PC-9 (cell line): ENCODE results near the gene HHAT. TPM values are rescaled to one million over a fixed set of nuclear protein-coding genes. Genes with fewer than 3 reads are reported as not detected.

Experiments used
- BruUV-seq: library from RNA; stranded (reverse); fragments of 400-500 nt; replicated peaks from 2 replicates; lab custom pipeline; 2021; lab: Mats Ljungman, UMichigan
- CTCF ChIA-PET: fragments of 300-600 bp; sonication (Branson Sonifier 250); formaldehyde crosslinking; loops from one replicate; lab custom pipeline; 2022; ENCODE audit warnings: antibody characterized with exemption; lab: Charles Lee
- POLR2A ChIA-PET: fragments of 300-600 bp; sonication (Branson Sonifier 250); formaldehyde crosslinking; loops from one replicate; lab custom pipeline; 2022; ENCODE audit warnings: antibody characterized with exemption; ENCODE audit not compliant: unreplicated experiment; lab: Charles Lee
- DNase-seq, 2 experiments: peaks; one replicate each; pipeline versions ENCODE4 v3.0.0 to v3.0.0-alpha.2; 2015 to 2022; ENCODE audit warnings: mixed read lengths in 1 of 2
- H2AFZ ChIP-seq: fragments of 200-600 bp; sonication (generic); 2 replicates; pipeline ENCODE4 v1.8.1; 2017; ENCODE audit warnings: antibody characterized with exemption
- H3F3A ChIP-seq: fragments of 200-600 bp; sonication (generic); 2 replicates; pipeline ENCODE4 v1.8.1; 2017; ENCODE audit warnings: antibody characterized with exemption, mild to moderate bottlenecking, low read depth; ENCODE audit not compliant: insufficient read depth
- H3K27ac ChIP-seq: fragments of 200-600 bp; sonication (generic); 2 replicates; pipeline ENCODE4 v1.6.1; 2016; ENCODE audit warnings: mixed run types
- H3K27me3 ChIP-seq: fragments of 200-600 bp; sonication (generic); 2 replicates; pipeline ENCODE4 v1.6.1; 2016; ENCODE audit warnings: low read depth, mixed run types; ENCODE audit not compliant: insufficient read depth
- H3K36me3 ChIP-seq: fragments of 200-600 bp; sonication (generic); 2 replicates; pipeline ENCODE4 v1.6.1; 2016; ENCODE audit warnings: low read depth, mixed run types
- H3K4me1 ChIP-seq: fragments of 200-600 bp; sonication (generic); replicated peaks from 2 replicates; pipeline ENCODE4 v1.6.1; 2016; ENCODE audit warnings: mixed run types; ENCODE audit not compliant: insufficient read depth
- H3K4me2 ChIP-seq: fragments of 200-600 bp; sonication (generic); 2 replicates; pipeline ENCODE4 v1.6.1; 2017; ENCODE audit warnings: mixed run types
- H3K4me3 ChIP-seq: fragments of 200-600 bp; sonication (generic); 2 replicates; pipeline ENCODE4 v1.6.1; 2016; ENCODE audit warnings: mixed run types
- H3K79me2 ChIP-seq: fragments of 200-600 bp; sonication (generic); 2 replicates; pipeline ENCODE4 v1.6.1; 2017; ENCODE audit warnings: low read depth, mixed run types
- H3K9me2 ChIP-seq: fragments of 200-600 bp; sonication (generic); 2 replicates; pipeline ENCODE4 v1.8.1; 2017; ENCODE audit warnings: mild to moderate bottlenecking; ENCODE audit not compliant: insufficient read depth
- H3K9me3 ChIP-seq: fragments of 200-600 bp; sonication (generic); 2 replicates; pipeline ENCODE4 v1.8.1; 2016; ENCODE audit warnings: low read depth; ENCODE audit not compliant: insufficient read depth
- H4K20me1 ChIP-seq: fragments of 200-600 bp; sonication (generic); 2 replicates; pipeline ENCODE4 v1.8.1; 2017; ENCODE audit not compliant: insufficient read depth
- EZH2 ChIP-seq: fragments of 200-600 bp; sonication (generic); IDR thresholded peaks from 2 replicates; pipeline ENCODE4 v1.8.0; 2017; ENCODE audit warnings: antibody characterized with exemption, low read depth
- intact Hi-C: fragments of 100-400 bp; cut with micrococcal nuclease; formaldehyde crosslinking; loops from one replicate; pipeline ENCODE4 v1.10.0; 2022; ENCODE audit not compliant: unreplicated experiment
- total RNA-seq: library from RNA; stranded (reverse); gene quantifications from 2 replicates; pipeline ENCODE4 v1.2.3, GENCODE V29; 2021
- TF ChIP-seq, protein P1 (sequence below): fragments of 200-600 bp; sonication (generic); conservative IDR thresholded peaks from 2 replicates; pipeline ENCODE4 v1.6.1; 2017; ENCODE audit warnings: mixed run types, antibody characterized with exemption, mild to moderate bottlenecking, moderate library complexity

HHAT gene
- total RNA-seq, 1 experiment from 2014 or later, result 5.3 TPM

DNA sequence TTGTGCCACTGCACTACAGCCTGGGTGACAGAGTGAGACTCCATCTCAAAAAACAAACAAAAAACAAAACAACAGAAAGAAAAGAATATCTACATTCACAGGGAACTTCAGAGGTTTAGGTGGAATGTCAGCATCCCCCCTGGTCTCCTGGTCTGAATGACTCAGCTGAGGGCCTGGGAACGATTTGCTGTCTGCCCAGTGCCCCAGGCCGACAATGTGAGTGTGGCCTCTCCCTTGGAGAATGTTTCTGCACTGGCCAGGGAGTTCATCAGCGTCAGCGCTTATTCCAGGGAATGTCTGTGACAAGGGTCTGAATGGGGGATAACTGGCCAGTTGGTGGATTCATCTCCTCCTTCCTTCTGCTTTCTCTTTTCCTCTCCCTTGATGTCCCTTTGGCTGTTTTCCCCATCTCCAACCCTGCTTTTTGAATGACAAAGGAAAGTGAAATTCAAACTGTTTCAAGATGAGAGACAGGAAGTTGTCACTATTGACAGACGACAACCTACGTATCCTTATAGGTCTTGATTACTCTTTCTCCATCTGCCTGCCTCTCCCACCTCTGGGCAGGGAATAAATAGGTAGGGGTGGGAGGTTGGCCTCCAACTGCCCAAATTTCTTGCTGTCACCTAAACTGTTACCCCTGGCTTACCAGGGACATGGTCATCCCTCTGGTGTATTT is 213.1 kb downstream of the HHAT start:
- no peak overlapping the region for H3K4me2 ChIP-seq
- no peak for TF ChIP-seq EZH2
- TF ChIP-seq, protein P1, sequence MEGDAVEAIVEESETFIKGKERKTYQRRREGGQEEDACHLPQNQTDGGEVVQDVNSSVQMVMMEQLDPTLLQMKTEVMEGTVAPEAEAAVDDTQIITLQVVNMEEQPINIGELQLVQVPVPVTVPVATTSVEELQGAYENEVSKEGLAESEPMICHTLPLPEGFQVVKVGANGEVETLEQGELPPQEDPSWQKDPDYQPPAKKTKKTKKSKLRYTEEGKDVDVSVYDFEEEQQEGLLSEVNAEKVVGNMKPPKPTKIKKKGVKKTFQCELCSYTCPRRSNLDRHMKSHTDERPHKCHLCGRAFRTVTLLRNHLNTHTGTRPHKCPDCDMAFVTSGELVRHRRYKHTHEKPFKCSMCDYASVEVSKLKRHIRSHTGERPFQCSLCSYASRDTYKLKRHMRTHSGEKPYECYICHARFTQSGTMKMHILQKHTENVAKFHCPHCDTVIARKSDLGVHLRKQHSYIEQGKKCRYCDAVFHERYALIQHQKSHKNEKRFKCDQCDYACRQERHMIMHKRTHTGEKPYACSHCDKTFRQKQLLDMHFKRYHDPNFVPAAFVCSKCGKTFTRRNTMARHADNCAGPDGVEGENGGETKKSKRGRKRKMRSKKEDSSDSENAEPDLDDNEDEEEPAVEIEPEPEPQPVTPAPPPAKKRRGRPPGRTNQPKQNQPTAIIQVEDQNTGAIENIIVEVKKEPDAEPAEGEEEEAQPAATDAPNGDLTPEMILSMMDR, result no peak
- H3K4me3 ChIP-seq, result no peak overlapping the region
- BruUV-seq, result no TSS peak
- no peaks in the 10 kb centered on the region for H3K36me3 ChIP-seq
- H3K9me2 ChIP-seq, result no peaks in the 10 kb centered on the region
- POLR2A ChIA-PET, result no interaction called here
- no peak overlapping the region for H2AFZ ChIP-seq
- H4K20me1 ChIP-seq, result no peaks in the 10 kb centered on the region
- H3K4me1 ChIP-seq, result no peaks in the 10 kb centered on the region
- H3K27ac ChIP-seq, result no peak overlapping the region
- no peaks in the 10 kb centered on the region for H3K79me2 ChIP-seq
- no peaks in the 10 kb centered on the region for H3F3A ChIP-seq
- 0 out of 2 replicates have a peak, but pooled peaks cover 2% of the 10 kb centered on the region for H3K27me3 ChIP-seq
- CTCF ChIA-PET, result no interaction called here
- no peaks in the 10 kb centered on the region for H3K9me3 ChIP-seq
- no peak for DNase-seq
- intact Hi-C loops, result no loop called here

DNA sequence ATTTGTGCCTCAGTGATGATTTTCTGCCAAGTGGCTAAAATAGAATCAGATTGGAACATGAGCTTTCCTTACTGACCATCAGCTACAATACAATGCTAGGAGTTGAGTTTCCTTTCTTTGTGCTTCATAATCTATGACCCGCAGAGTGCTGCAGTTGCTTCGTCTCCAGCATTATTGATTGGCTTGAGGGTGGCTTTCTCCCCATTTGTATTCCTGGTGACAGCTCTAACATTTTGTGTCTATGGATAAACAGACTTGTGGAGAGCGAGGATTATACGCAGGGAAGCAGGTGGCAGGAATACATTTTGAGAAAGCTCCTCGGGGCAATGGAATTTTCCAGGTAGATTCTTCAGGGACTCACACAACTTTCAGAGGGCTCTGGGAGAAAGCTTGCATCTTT is 223.2 kb downstream of the HHAT start:
- intact Hi-C loops, result no loop called here
- H3K4me2 ChIP-seq, result no peak overlapping the region
- no peak for TF ChIP-seq EZH2
- TF ChIP-seq, protein P1, result no peak
- no peak overlapping the region for H3K27ac ChIP-seq
- no peak for DNase-seq
- peaks cover 9% of the 10 kb centered on the region; the same call in 1 of the 2 replicates for H3K27me3 ChIP-seq
- no peaks in the 10 kb centered on the region for H3K9me3 ChIP-seq
- no peaks in the 10 kb centered on the region for H3F3A ChIP-seq
- H2AFZ ChIP-seq, result no peak overlapping the region
- BruUV-seq, result no TSS peak
- ChIA-PET CTCF (no interaction called here), POLR2A (no interaction called here)
- no peaks in the 10 kb centered on the region for H3K79me2 ChIP-seq
- no peaks in the 10 kb centered on the region for H3K4me1 ChIP-seq
- H4K20me1 ChIP-seq, result no peaks in the 10 kb centered on the region
- no peaks in the 10 kb centered on the region for H3K36me3 ChIP-seq
- H3K9me2 ChIP-seq, result no peaks in the 10 kb centered on the region
- no peak overlapping the region for H3K4me3 ChIP-seq

- Histone ChIP-seq H3K9me2 (no peaks in the 10 kb centered on the region), H3K79me2 (no peaks in the 10 kb centered on the region), H3K4me2 (no peak overlapping the region), H3K27me3 (peaks cover 9% of the 10 kb centered on the region; the same call in 1 of the 2 replicates), H3K36me3 (no peaks in the 10 kb centered on the region), H2AFZ (no peak overlapping the region), H3K9me3 (no peaks in the 10 kb centered on the region), H3K4me1 (no peaks in the 10 kb centered on the region), H3F3A (no peaks in the 10 kb centered on the region), H4K20me1 (no peaks in the 10 kb centered on the region), H3K4me3 (no peak overlapping the region), H3K27ac (no peak overlapping the region)
- ChIA-PET CTCF (no interaction called here), POLR2A (no interaction called here)
- no peak for DNase-seq
- no peak for TF ChIP-seq EZH2
- TF ChIP-seq, protein P1, result no peak
- intact Hi-C loops, result no loop called here
- no TSS peak for BruUV-seq
These were observed 225.0 kb downstream of the HHAT start for GRCh38 chr1:210553711-210554110.
